Stimulated activated CD4-positive, alpha-beta T cell treated with anti-CD3 and anti-CD28 coated beads, TNF-alpha, amount 100 ng/mL, for 48 hours (primary cell): ENCODE data around the gene NPIPB6.

Experiments
- DNase-seq, 3 donors: peaks; one replicate each; pipeline ENCODE4 v3.0.0-alpha.2; 2020; ENCODE audit warnings: low read depth in 3 of 3

NPIPB6 gene

DNA sequence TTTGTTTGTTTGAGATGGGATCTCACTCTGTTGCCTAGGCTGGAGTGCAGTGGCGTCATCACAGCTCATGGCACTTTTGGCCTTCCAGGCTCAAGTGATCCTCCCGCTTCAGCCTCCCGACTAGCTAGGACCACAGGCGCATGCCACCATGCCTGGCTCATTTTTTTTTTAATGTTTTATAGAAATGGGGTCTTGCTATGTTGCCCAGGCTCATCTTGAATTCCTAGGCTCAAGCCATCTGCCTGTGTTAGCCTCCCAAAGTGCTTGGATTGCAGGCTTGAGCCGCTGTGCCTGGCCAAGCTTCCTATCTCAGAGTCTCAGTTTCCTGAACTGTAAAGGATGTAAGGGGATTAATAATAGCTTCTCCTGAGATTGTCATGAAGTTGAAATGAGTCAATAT, 63.0 kb downstream of the NPIPB6 start:
- DNase-seq = no peak

GRCh38 chr16:28298511-28298878, 64.8 kb downstream of the NPIPB6 start:
- no peak for DNase-seq

DNA sequence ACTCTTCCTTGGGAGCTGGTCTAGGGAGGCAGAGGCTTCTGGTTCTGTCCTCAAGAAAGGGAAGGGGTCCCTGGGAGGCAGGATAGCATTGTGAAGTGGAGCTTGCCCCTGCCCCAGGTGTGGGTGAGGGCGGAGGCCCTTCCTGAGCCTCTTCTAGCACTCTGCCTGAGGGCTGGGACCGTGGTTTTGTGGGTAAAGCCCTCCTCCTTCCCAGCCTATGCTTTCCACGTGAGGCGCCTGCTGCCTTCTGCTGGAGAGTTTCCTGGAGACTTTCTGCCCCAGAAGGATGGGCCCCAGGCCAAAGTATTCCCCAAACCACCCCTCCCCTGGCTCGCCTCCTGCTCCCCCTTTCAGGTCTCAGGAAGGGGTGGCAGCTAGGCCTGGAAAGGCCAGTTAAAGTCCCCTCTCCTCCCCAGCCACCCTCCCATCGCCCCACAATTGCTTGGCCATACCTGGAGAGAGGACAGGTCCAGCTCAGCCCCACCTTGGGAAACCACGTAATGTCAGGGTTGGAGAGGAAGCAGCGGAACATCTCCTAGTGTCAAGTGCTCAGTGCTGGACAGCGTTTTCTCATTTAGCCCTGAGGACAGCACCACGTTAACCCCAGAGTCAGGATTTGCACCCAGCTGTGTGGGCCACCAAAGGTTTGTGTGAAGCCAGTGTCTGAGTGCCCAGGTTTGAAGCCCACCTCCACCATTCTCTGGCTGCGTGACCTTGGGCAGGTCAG, 65.4 kb downstream of the NPIPB6 start:
- no peak for DNase-seq

DNA sequence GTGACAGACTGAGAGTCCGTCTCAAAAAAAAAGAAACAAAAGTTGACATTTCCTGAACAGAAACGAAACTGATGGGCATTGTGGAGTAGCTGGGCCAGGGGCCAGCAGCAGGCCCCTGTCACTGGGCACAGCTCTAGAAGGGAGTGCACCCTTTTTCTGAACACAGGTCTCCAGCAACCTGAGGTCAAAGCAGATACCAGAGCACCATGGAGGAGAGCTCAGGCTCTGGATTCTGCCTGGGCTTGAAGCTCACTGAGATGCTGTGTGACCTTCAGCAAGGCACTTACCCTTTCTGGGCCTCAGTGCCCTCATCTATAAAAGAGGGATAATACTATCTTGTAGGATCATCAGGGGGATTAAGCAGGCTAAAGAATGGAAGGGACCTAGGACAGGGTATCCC, 66.0 kb downstream of the NPIPB6 start:
- no peak for DNase-seq

GRCh38 chr16:28295276-28295675, 68.0 kb downstream of the NPIPB6 start:
- DNase-seq = no peak

DNA sequence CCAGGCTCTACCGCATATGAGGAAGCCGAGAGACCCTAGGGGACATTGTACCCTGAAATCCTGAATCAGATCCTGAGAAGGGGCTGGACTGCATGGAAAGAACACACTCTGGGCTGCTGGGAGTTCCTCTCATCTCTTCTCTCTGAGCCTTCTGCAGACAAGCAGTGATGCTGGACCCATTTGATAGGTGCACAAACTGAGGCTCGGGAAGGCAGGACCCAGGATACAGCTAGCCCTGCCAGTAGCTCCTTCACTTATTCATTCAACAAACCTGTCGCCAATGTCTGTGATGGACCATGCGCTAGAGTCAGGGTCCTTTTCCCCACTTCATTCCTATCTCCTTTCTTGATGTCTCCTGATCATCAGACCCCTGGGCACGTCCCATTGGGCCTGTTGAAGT, 69.1 kb downstream of the NPIPB6 start:
- no peak for DNase-seq

- no peak for DNase-seq
These were observed 69.7 kb downstream of the NPIPB6 start for GRCh38 chr16:28293601-28293960.

GRCh38 chr16:28292731-28293600, 70.3 kb downstream of the NPIPB6 start:
- no peak for DNase-seq
